Uterus (tissue), 2 donors: ENCODE results near the gene KCNIP1.

Experiments used
- CTCF ChIP-seq, 4 experiments: fragments of 200-600 bp in 2 of 4; fragments of 450-650 bp in 2 of 4; sonication (generic) in 2 of 4; IDR thresholded peaks; one replicate each; pipeline ENCODE4 v1.5.1; 2016 to 2019; ENCODE audit warnings: antibody characterized with exemption in 4 of 4, mild to moderate bottlenecking in 2 of 4, moderate library complexity in 1 of 4
- POLR2A ChIP-seq, 2 donors: fragments of 450-650 bp; IDR thresholded peaks; one replicate each; pipeline ENCODE4 v1.6.1; 2016; ENCODE audit warnings: antibody characterized with exemption in 2 of 2, mild to moderate bottlenecking in 1 of 2, moderate library complexity in 1 of 2

- TF ChIP-seq CTCF (IDR thresholded peaks at IDR 0.05) (no peak), POLR2A (IDR thresholded peaks at IDR 0.05) (no peak)
Measured at GRCh38 chr5:170660531-170660930, 156.7 kb downstream of the KCNIP1 start.
